GM21717 (cell line): ENCODE results near the gene CILP2.

ENCODE experiments used
- ATAC-seq: cut with Tn5 transposase; IDR thresholded peaks from one replicate; pipeline ENCODE4 v1.9.1; 2021; ENCODE audit warnings: mild to moderate bottlenecking, moderate library complexity; ENCODE audit not compliant: unreplicated experiment

Gene CILP2

DNA sequence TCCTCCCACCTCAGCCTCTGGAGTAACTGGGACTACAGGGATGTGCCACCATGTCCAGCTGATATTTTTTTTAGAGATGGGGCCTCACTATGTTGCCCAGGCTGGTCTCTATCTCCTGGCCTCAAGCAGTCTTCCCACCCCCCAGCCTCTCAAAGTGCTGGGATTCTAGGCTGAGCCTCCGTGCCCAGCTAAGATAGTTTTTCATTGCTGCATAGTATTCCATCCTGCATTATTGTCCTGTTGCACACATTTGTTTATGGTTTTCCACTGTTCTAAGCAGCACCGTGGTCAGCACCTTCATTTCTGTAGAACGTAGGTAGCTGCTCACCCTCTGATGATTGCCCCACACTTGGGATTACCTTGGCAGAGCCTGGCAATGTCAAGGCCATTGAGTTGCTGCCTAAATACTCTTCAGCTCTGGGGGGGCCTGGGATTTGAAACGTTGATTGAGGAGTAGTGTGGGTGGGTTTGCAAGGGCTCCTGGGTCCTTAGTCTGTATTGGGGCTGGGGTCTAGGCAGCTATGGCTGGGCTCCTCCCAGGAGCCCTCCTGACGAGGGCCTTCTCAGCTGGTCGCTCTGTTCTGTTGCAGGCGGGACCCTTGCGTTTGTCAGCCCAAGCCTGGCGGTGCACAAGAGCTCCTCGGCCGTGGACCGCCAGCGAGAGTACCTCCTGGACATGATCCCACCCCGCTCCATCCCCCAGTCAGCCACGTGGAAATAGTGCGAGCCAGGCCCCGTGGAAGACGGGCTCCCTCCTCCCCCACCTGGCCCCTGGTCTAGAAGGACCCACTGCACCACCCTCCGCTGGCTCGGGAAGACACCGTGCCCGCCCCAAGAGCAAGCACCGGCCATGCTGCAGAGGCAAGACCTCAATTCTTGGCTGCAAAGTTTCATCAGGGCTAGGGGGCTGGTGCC, 33.1 kb upstream of the CILP2 start:
- ATAC-seq: no peak

DNA sequence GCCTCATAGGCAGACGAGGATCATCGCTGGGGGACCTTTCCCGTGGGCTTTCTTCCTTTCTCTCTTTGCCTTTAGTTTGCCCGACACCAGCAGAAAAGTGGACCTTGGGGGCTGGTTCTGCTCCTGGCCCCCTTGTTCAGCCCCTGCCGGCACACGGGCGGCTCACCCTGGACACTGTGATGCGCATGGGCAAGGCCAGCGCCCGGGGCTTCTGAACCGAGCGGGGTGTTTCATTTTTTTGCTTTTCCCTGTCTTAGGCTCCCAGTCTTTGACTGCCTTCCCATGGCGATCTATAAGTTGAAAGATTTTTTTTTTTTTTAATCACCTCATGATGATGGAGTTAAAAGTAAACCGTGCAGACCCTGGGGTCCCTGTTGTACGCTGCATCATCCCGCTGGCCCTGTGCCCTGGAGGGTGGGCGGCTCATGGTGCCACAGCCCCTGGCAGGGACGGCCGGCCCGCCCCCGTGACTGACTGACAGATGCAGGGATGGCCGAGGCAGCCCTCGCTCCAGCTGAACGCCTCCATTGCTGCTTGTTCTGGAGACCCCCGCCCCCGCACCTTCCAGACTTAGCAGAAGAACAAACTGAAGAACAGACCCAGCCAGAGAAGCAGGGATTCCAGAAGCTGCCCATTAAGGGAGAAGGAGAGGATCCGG, 32.3 kb upstream of the CILP2 start:
- no peak for ATAC-seq

DNA sequence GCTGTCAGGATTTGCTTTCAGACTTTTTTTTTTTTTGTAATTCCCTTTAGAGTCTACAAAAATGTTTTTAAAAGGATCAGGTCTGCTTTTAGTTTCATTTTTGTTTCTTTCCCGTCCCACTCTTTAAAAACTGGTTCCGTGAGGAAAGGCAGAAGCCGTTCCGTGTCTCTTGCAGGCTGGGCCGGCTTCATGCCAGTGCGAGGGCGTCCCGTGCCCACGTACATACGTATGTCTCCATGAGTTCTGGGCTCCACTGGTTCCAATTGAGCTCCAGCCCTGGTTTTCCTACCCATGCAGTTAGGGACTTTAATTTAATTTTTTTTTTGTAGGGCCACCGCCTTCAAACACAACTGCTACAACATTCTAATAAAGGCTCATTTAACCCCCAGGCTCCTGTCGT, 31.5 kb upstream of the CILP2 start:
- no peak for ATAC-seq

DNA sequence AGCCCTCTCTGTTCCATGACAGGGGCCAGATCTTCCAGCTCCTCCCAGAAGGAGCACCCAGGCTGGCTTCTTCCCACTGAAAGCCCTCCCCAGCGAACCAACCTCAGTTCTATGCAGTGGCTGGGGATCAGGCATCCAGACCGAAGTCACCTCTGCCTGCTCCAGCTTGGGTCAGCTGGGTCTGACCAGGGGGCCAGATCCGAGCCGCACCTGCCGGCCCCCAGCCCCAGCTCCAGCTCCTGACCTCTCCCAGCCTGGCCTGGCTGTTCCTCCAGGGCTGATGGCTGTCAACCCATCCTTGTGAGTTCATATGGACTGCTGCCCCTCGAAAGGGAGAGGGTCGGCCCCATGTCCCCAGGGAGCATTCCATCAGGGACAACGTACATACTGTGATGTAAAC, 30.7 kb upstream of the CILP2 start:
- no peak for ATAC-seq

DNA sequence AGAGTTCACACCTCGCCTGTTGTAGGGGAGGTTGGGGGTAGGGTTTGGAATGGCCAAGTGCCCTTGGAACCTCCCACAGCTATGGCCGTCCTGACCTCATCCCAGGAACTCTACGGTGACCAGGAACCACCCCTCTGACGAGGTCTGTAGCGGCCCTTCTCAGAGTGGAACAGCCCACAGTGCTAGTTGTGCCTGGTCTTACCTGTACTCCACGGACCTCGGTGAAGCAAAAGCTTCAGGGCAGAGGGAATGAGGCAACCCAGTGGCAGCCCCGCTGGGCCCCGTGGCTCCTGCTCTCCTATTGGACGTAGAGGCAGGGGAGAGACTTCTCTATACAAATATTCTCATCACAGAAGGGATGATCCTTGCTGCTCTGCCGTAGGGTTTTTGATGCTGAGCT, 29.8 kb upstream of the CILP2 start:
- no peak for ATAC-seq

DNA sequence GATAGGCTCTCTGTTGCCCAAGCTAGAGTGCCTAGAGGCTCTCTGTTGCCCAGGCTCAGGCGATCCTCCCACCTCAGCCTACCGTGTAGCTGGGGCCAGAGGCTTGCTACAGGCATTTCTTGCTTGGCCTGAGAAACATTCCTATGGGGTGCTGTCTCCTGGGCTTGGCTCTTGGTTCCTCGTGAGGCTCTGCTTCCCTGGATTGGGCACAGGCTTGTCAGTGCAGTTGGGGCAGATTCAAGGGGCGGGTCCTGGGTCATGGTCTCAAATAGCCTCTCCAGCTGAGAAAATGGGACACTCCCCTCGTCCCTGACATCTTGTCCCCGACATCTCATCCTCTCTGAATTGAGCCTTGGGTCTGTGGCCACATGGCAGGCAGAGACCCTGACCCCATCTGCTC, 27.6 kb upstream of the CILP2 start:
- ATAC-seq: no peak

DNA sequence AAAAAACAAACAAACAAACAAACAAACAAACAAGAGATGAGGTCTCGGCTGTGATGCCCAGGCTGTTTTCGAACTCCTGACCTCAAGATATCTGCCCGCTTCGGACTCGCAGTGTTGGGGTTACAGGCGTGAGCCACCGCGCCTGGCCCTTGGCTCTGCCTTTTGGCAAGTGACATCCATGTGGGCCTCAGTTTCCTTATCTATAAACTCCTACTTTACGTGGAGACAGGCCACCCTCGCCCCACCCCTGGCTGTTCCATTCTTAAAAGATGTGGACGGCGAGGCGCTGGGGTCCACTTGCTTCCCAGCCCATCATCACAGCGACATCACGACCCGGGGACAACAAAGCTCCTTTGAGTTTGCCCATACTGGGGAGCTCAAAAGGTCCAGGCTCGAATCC, 24.4 kb upstream of the CILP2 start:
- no peak for ATAC-seq

DNA sequence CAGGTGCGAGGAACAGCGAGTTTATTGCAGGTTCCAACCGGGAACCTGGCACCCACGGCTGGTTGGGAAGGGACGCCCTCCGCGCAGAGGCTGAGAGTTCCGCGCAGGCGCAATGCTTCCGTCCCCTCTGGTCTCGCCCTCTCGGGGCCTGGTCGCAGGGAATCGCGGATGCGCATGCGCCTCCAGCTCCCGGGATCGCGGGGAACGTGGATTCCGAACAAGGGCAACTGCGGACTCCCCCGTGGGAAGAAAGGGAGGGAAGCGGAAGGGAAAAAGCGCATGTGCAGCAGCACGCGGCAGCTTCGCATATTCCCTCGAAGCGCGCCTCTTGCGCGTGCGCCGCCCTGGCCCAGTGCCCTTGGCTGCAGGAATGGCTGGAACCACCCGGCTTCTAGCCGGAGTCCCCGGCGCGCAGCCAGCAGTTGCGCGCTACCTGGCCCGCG, 23.8 kb upstream of the CILP2 start:
- ATAC-seq: no peak

DNA sequence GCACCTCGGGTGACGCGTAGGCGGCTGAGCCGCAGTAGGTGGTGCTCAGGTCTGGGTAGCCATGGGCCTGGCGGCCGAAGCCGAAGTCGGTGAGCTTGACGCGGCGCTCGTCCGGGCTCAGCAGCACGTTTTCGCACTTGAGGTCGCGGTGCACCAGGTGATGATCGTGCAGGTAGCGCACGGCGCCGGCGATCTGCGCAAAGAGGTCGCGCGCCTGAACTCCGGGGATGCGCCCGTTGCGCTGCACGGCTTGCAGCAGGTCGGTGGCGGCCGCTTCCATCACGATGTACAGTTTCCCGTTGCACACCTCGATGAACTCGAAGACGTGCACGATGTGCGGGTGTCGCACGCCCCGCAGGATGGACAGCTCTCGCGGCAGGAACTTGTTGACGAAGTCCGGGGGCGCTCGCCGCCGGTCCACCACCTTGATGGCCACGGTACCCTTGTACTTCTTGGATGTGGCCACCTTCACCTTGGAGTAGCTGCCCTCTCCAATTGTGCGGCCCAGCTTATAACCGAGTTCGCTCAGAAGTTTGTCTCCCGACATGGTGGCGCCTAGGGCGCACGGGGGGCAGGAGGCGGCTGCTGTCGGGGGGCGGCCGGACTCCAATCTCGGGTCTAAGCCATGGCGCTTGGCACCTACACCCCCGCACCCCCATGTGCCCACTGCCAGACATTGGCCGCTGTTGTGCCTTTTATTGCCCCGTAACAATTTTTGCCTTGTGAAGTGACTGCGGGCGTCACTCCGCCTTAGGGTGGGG, 23.0 kb upstream of the CILP2 start, which contains the start of gene TSSK6:
Gene TSSK6 (minus strand): TSS at position 668 of the 761 bp plus-strand sequence. CDS start 121 bp downstream, at position 547.
- ATAC-seq: no peak

DNA sequence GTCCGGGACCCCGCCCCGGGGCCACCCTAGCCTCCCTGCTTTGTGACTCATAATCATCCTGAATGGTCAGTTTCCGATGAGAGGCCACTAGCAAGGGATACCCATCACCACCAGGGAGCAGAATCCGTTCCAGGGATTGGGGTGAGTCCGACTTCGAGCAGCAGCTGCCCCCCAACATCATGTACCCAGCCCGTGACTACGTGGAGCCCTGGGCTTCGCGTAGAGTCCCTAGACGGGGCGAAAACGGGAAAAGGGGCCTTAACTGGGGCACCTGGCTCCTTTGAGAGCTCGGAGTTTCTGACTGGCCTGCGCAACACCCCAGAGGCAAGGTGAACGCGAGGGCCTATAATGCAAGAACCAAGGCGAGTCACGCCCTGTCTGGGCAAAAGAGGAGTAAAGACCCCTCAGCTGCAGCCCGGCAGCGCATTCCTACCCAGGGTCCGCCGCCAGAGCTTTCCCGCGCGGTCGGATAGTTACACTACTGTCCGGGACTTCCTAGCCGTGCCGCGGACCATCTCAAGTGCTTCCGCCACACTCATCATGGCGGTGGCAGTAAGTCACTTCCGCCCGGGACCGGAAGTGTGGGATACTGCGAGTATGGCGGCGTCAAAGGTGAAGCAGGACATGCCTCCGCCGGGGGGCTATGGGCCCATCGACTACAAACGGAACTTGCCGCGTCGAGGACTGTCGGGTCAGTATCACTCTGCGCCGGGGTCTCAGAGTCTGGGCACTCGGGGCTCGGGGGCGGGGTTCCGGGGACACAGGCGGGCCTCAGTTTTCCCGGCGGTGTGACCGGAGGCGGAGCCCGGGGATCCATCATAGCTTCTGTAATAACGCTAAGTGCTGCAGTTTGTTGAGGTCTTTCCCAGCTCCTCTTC, 22.2 kb upstream of the CILP2 start, which contains the start of gene NDUFA13:
Gene NDUFA13 (plus strand): TSS at position 584 of the 878 bp plus-strand sequence. CDS start 14 bp downstream, at position 598.
- peak; percentile 82 for ATAC-seq

DNA sequence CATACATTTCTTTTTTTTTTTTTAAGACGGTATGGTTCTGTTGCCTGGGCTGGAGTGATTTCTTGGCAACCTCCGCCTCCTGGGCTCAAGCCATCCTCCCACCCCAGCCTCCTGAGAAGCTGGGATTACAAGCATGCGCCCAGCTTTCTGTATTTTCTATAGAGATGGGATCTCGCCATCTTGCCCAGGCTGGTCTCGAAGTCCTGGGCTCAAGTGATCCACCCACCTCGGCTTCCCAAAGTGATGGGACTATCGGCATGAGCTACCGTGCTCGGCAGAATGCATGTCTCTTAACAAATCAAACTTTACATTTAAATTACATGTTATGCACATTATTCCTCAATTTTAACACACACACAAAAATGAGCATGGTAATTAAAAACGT, 20.8 kb upstream of the CILP2 start:
- no peak for ATAC-seq

DNA sequence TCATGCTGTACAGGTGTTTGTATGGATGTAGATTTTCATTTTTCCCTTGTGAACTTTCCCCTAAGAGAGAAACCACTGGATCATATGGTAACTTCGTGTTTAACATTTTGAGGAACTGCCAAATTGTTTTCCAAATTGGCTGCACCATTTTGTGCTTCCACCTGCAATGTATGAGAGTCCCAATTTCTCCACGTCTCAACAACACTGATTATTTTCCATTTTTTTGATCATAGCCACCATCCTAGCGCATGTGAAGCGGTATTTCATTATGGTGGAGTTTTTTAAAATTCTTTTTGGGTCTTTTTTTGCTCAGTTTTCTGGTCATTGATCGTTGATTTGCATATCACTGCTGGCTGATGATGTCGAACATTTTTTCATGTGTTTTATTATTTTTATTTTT, 17.1 kb upstream of the CILP2 start:
- no peak for ATAC-seq

DNA sequence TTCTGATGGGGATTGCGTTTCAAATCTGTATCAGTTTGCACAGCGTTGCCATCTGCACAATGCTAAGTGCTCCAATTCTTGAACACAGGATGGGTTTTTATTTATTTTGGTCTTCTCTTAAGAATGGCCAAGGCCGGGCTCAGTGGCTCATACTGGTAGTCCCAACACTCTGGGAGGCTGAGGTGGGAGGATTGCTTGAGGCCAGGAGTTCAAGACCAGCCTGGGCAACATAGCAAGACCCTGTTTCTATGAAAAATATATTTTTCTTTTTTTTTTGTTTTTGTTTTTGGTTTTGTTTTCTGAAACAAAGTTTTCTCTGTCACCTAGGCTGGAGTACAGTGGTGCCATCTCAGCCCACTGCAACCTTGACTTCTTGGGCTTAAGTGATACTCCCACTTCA, 14.9 kb upstream of the CILP2 start:
- no peak for ATAC-seq

DNA sequence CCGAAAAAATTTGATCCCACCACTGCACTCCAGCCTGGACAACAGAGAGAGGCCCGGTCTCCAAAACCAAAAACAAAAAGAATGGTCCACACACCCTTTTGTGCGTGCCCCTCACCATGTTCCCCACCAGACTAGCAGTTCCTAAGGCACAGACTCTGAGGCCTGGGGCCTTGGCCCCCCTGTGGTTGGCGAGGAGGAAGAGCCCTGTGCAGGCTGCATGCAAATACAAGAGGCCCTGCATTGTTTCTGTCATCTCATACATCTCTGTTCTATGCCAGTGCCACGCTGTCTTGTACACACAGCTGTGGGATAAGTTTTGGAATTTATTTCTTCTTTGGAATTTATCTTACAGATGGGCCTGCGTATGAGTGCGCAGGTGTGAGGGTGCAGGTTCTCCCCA, 14.0 kb upstream of the CILP2 start:
- ATAC-seq: no peak

DNA sequence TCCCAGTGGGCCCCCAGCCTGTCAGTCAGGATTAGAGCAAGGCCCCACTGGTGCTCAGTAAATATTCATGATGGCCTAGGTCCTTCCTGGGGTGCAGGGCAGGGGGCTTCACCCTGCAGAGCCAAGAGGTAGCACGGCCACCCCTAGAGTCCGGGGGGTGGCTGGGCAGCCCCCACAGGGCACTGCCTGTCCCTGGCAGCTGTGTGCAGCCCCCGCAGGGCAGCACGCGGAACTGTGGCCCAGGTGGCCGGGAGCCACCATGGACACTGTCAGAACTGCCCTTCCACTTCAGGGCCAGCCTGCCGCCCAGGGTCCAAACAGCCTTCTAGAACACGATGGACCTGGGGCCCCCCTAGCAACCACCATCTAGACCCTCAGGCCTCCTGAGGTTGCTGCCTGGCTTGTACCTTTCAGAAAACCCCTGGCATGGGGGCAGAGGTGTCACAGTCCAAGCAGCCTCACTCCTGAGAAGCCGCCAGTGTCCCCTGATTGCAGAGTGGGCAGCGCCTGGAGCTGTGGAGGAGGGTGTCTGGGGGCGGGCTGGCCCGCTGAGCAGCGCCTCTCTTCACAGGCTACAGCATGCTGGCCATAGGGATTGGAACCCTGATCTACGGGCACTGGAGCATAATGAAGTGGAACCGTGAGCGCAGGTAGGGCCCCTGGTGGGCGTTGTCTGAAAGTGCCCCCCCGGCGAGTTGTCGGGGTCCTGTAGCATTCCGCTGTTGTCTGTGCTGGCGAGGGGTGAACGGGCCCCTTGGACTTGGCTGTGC, 12.3 kb upstream of the CILP2 start:
- no peak for ATAC-seq

DNA sequence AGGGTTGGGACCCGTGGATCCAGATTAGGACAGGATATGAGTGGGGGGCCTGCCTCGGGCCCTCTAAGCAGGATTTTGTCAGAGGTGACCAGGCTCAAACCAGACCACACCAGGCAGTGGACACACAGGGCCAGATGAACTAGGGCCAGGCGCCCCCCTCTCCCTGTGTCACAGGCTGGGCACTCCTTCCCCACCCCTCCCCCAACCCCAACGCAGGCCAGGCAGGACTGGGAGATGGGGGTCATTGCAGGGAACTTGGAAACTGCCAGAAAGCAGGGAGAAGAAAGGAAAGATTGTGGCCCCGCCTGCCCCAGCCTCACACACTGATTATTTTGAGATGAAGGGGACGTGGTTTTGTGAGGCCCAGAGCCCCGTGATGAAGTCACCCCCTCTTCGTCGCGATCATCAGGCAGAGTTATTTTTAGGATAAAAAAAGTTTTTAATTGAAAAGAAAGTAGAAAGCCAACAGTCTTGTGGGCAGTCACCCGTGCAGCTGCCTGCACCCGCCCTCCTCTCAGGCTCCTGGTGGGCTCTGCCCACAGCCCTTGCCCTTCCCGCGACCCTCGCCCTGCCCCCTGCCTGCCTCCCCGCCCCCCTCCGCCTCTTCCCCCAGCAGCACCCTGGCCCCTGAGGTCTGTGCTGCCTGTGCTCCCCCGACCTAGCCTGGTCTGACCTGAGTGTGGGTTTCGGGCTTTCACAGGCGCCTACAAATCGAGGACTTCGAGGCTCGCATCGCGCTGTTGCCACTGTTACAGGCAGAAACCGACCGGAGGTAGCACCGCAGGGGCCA, 11.3 kb upstream of the CILP2 start:
- no peak for ATAC-seq

DNA sequence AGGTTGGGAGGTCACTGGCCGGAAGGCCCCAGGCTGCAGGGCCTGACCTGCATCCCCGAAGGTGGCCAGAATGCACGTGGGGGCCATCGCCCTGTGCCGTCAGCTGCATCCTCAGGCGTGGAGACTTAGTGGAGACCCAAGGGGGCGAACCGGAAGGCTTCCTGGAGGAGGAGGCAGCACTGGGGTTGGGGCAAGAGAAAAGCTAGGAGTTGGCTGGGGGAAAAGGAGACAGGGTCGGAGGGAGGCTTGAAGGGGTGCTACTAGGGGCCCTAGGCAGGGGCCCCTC, 10.8 kb upstream of the CILP2 start:
- ATAC-seq: no peak

DNA sequence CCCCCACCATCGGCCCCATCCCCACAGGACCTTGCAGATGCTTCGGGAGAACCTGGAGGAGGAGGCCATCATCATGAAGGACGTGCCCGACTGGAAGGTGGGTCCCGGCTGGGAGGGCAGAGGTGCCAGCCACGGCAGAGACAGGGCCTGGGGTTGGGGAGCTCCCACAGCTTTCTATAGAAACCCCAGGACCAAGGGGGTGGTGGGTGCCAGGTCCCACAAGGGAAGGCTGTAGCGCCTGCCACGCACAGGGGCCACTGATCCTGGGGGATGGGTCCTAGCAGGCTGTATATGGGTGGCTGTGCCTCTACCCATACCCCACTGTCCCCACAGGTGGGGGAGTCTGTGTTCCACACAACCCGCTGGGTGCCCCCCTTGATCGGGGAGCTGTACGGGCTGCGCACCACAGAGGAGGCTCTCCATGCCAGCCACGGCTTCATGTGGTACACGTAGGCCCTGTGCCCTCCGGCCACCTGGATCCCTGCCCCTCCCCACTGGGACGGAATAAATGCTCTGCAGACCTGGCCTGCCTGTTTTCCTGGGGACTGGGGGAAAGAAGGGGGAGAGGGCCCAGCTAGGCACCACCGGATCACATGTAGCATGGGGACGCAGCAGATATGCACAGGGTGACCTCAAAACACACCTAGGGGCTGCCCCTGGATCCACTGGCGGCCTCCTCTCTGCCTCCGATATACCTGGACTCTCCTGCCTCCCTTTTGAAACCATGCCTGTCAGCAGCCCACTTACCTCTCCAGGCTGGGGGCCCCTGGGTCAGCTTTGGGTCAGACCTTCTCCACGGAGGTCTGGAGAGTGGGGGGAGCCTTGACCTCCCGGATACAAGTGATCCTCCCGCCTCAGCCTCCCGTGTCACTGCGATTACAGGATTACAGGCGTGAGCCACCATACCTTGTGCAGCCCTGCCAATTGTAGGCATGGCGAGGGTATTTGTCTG, 10.1 kb upstream of the CILP2 start:
- ATAC-seq: no peak
